GM19452 (cell line): Measurements from ENCODE around the gene EXD3.

Experiments used
- ATAC-seq: cut with Tn5 transposase; IDR thresholded peaks from one replicate; pipeline ENCODE4 v1.9.1; 2021; ENCODE audit not compliant: unreplicated experiment

The EXD3 gene

GRCh38 chr9:137297966-137298365 lies 125.0 kb downstream of the EXD3 start:
- ATAC-seq, result no peak

- no peak for ATAC-seq
Observed at GRCh38 chr9:137296670-137297664, 126.0 kb downstream of the EXD3 start.

- ATAC-seq, result no peak
Observed at GRCh38 chr9:137295849-137296669, 126.9 kb downstream of the EXD3 start.

GRCh38 chr9:137295238-137295811 lies 127.6 kb downstream of the EXD3 start:
- ATAC-seq, result no peak

- no peak for ATAC-seq
Observed at GRCh38 chr9:137294681-137295237, 128.2 kb downstream of the EXD3 start.

- no peak for ATAC-seq
Observed at GRCh38 chr9:137294091-137294680, 128.8 kb downstream of the EXD3 start.

- no peak for ATAC-seq
Observed at GRCh38 chr9:137293482-137294090, 129.4 kb downstream of the EXD3 start.

GRCh38 chr9:137293094-137293481 lies 129.9 kb downstream of the EXD3 start:
- no peak for ATAC-seq

- ATAC-seq, result no peak
Observed at GRCh38 chr9:137286975-137287383, 136.0 kb downstream of the EXD3 start.

- no peak for ATAC-seq
Observed at GRCh38 chr9:137281345-137282116, 141.4 kb downstream of the EXD3 start.

- no peak for ATAC-seq
Observed at GRCh38 chr9:137280474-137281344, 142.3 kb downstream of the EXD3 start.

GRCh38 chr9:137279741-137280473 lies 143.1 kb downstream of the EXD3 start:
- ATAC-seq, result no peak

- ATAC-seq, result no peak
Observed at GRCh38 chr9:137278721-137279711, 143.9 kb downstream of the EXD3 start.

GRCh38 chr9:137278061-137278701 lies 144.8 kb downstream of the EXD3 start:
- no peak for ATAC-seq

- ATAC-seq, result peak; percentile 78
Observed at GRCh38 chr9:137277329-137278041, 145.5 kb downstream of the EXD3 start, which contains the start of gene TOR4A. TOR4A (plus strand) TSS chr9:137277726; CDS start chr9:137278690, 964 bp downstream.
